HEK293 (cell line): ENCODE results near the gene GMIP.

ENCODE experiments used
- CTCF ChIA-PET: fragments of 350-600 bp; formaldehyde crosslinking; extraction: SDS; loops from one replicate; lab custom pipeline; 2021; ENCODE audit warnings: antibody characterized with exemption; lab: Yijun Ruan, JAX
- POLR2A ChIA-PET: fragments of 300-600 bp; formaldehyde crosslinking; extraction: SDS; loops from one replicate; lab custom pipeline; 2020; ENCODE audit warnings: antibody characterized with exemption, inconsistent platforms; lab: Yijun Ruan, JAX
- H3K27ac ChIP-seq: fragments of 200-500 bp; sonication (Bioruptor generic); 2 replicates; pipeline ENCODE4 v1.5.1; 2014; ENCODE audit warnings: low read depth, low read length, control low read depth, inconsistent platforms; ENCODE audit errors: extremely low read depth
- H3K36me3 ChIP-seq, 2 experiments: fragments of 200-500 bp in 1 of 2; sonication (Bioruptor generic) in 1 of 2; 1 replicate in 1 of 2; 2 replicates in 1 of 2; pipeline ENCODE4 v1.5.1; 2014 to 2017; ENCODE audit warnings: inconsistent platforms in 2 of 2, low read length in 2 of 2; ENCODE audit not compliant: control insufficient read depth in 2 of 2, insufficient read depth in 1 of 2
- H3K4me1 ChIP-seq: fragments of 200-500 bp; sonication (Bioruptor generic); 2 replicates; pipeline ENCODE4 v1.5.1; 2014; ENCODE audit warnings: mild to moderate bottlenecking, low read length, inconsistent platforms; ENCODE audit not compliant: control insufficient read depth, insufficient read depth
- H3K4me3 ChIP-seq: 2 replicates; pipeline ENCODE4 v1.5.1; 2011; ENCODE audit warnings: low read depth, mild to moderate bottlenecking, control low read depth, low read length, moderate library complexity
- H3K9me3 ChIP-seq: fragments of 200-500 bp; sonication (Bioruptor generic); 2 replicates; pipeline ENCODE4 v1.5.1; 2014; ENCODE audit warnings: low read depth, low read length, inconsistent platforms; ENCODE audit not compliant: control insufficient read depth, insufficient read depth
- IKZF3 ChIP-seq: fragments of 450-650 bp; IDR thresholded peaks from 2 replicates; pipeline ENCODE4 v1.5.0; 2018; ENCODE audit warnings: missing biosample characterization, mild to moderate bottlenecking, missing genetic modification characterization, moderate library complexity
- KLF10 ChIP-seq: fragments of 450-650 bp; IDR thresholded peaks from 2 replicates; pipeline ENCODE4 v1.5.1; 2018; ENCODE audit warnings: missing biosample characterization, mild to moderate bottlenecking, missing genetic modification characterization
- MZF1 ChIP-seq: fragments of 450-650 bp; formaldehyde crosslinking; IDR thresholded peaks from 2 replicates; pipeline ENCODE4 v1.5.1; 2017; ENCODE audit warnings: missing biosample characterization, missing genetic modification characterization, borderline replicate concordance
- ZFP37 ChIP-seq: fragments of 450-650 bp; formaldehyde crosslinking; IDR thresholded peaks from 2 replicates; pipeline ENCODE4 v1.5.1; 2016; ENCODE audit warnings: missing biosample characterization, missing genetic modification characterization
- ZNF391 ChIP-seq: fragments of 450-650 bp; formaldehyde crosslinking; IDR thresholded peaks from 2 replicates; pipeline ENCODE4 v1.5.1; 2016; ENCODE audit warnings: low read depth, missing biosample characterization, missing genetic modification characterization, borderline replicate concordance
- ZNF626 ChIP-seq: fragments of 450-650 bp; sonication (Bioruptor Pico); formaldehyde crosslinking; IDR thresholded peaks from 2 replicates; pipeline ENCODE4 v1.5.1; 2018; ENCODE audit warnings: missing biosample characterization, missing genetic modification characterization, inconsistent platforms
- ZNF677 ChIP-seq: fragments of 450-650 bp; IDR thresholded peaks from 2 replicates; pipeline ENCODE4 v1.5.0; 2018; ENCODE audit warnings: missing biosample characterization, mild to moderate bottlenecking, missing genetic modification characterization, moderate library complexity
- ZSCAN30 ChIP-seq: fragments of 450-650 bp; IDR thresholded peaks from 2 replicates; pipeline ENCODE4 v1.5.1; 2018; ENCODE audit warnings: missing biosample characterization, mild to moderate bottlenecking, missing genetic modification characterization, moderate library complexity
- TF ChIP-seq, protein P1 (sequence below): fragments of 450-650 bp; formaldehyde crosslinking; optimal IDR thresholded peaks from 2 replicates; pipeline ENCODE3; 2016; ENCODE audit warnings: missing biosample characterization, mild to moderate bottlenecking, missing genetic modification characterization
- TF ChIP-seq, protein P2 (sequence below): fragments of 450-650 bp; formaldehyde crosslinking; IDR thresholded peaks from 2 replicates; pipeline ENCODE4 v1.5.1; 2016; ENCODE audit warnings: missing biosample characterization, missing genetic modification characterization
- TF ChIP-seq, protein P3 (sequence below): fragments of 450-650 bp; formaldehyde crosslinking; IDR thresholded peaks from 2 replicates; pipeline ENCODE4 v1.5.0; 2017; ENCODE audit warnings: missing biosample characterization, missing genetic modification characterization, borderline replicate concordance
- TF ChIP-seq, protein P4 (sequence below): fragments of 450-650 bp; formaldehyde crosslinking; IDR thresholded peaks from 2 replicates; pipeline ENCODE4 v1.5.1; 2016; ENCODE audit warnings: missing biosample characterization, missing genetic modification characterization, borderline replicate concordance

Gene GMIP

DNA sequence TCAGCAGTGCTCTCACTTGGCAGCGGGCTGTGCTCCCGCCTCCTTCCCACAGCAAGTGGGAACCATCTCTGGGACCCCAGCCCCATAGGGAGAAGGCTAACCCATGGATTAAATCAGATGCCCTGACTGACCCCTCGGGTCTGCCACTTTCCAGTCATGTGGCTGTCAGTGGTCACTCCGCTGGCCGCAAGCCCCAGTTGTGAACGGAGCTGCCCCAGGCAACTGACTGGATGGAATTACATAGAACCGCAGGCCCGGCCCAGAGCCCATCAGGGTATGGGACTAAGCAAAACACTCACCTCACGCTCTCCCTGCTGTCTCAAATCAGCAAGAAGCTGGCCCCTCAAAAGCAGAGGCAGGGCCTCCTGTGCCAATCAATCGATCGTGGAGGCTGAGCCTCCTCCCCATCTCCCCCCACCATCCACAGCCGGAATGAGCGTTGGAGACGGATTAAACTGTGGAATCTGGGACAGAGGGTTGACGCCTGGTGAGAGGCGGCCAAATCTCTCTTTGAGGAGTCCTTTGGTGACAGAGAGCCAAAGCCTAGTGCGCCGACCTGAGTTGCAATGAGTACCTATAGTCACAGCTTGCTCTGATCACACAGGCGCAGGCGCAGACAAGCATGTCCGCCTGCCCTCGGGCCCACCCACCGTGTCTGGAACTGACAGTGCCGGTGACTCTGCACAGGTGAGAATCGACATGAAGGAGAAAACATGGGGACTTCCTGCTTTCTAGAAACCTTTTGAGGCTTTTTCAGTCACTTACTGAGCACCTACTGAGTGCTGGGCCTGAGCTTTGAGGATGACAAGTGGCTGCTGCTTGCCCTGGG is 63.7 kb downstream of the GMIP start:
- Histone ChIP-seq H3K4me3 (no peak overlapping the region), H3K27ac (no peak overlapping the region), H3K9me3 (no peaks in the 10 kb centered on the region), H3K4me1 (no peaks in the 10 kb centered on the region), H3K36me3 (no peaks in the 10 kb centered on the region)
- TF ChIP-seq KLF10 (tag by site-specific recombination) (no peak), ZNF677 (tag by site-specific recombination) (no peak), ZNF626 (tag by site-specific recombination) (no peak), IKZF3 (tag by site-specific recombination) (no peak), ZFP37 (no peak), ZSCAN30 (no peak), MZF1 (tag by site-specific recombination) (no peak), ZNF391 (tag by site-specific recombination) (no peak)
- TF ChIP-seq, protein P1, sequence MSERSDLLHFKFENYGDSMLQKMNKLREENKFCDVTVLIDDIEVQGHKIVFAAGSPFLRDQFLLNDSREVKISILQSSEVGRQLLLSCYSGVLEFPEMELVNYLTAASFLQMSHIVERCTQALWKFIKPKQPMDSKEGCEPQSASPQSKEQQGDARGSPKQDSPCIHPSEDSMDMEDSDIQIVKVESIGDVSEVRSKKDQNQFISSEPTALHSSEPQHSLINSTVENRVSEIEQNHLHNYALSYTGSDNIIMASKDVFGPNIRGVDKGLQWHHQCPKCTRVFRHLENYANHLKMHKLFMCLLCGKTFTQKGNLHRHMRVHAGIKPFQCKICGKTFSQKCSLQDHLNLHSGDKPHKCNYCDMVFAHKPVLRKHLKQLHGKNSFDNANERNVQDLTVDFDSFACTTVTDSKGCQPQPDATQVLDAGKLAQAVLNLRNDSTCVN, result no peak
- TF ChIP-seq, protein P2, sequence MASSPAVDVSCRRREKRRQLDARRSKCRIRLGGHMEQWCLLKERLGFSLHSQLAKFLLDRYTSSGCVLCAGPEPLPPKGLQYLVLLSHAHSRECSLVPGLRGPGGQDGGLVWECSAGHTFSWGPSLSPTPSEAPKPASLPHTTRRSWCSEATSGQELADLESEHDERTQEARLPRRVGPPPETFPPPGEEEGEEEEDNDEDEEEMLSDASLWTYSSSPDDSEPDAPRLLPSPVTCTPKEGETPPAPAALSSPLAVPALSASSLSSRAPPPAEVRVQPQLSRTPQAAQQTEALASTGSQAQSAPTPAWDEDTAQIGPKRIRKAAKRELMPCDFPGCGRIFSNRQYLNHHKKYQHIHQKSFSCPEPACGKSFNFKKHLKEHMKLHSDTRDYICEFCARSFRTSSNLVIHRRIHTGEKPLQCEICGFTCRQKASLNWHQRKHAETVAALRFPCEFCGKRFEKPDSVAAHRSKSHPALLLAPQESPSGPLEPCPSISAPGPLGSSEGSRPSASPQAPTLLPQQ, result no peak
- TF ChIP-seq, protein P3, sequence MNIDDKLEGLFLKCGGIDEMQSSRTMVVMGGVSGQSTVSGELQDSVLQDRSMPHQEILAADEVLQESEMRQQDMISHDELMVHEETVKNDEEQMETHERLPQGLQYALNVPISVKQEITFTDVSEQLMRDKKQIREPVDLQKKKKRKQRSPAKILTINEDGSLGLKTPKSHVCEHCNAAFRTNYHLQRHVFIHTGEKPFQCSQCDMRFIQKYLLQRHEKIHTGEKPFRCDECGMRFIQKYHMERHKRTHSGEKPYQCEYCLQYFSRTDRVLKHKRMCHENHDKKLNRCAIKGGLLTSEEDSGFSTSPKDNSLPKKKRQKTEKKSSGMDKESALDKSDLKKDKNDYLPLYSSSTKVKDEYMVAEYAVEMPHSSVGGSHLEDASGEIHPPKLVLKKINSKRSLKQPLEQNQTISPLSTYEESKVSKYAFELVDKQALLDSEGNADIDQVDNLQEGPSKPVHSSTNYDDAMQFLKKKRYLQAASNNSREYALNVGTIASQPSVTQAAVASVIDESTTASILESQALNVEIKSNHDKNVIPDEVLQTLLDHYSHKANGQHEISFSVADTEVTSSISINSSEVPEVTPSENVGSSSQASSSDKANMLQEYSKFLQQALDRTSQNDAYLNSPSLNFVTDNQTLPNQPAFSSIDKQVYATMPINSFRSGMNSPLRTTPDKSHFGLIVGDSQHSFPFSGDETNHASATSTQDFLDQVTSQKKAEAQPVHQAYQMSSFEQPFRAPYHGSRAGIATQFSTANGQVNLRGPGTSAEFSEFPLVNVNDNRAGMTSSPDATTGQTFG (tag by site-specific recombination), result no peak
- TF ChIP-seq, protein P4, sequence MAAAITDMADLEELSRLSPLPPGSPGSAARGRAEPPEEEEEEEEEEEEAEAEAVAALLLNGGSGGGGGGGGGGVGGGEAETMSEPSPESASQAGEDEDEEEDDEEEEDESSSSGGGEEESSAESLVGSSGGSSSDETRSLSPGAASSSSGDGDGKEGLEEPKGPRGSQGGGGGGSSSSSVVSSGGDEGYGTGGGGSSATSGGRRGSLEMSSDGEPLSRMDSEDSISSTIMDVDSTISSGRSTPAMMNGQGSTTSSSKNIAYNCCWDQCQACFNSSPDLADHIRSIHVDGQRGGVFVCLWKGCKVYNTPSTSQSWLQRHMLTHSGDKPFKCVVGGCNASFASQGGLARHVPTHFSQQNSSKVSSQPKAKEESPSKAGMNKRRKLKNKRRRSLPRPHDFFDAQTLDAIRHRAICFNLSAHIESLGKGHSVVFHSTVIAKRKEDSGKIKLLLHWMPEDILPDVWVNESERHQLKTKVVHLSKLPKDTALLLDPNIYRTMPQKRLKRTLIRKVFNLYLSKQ (tag by site-specific recombination), result no peak
- ChIA-PET CTCF (no interaction called here), POLR2A (no interaction called here)
